Mesenteric fat pad (tissue), 1 donor: ENCODE data around the gene SPC24. TPM values are rescaled to one million over a fixed set of nuclear protein-coding genes. Genes with fewer than 3 reads are reported as not detected.
"Not testable (repeated sequence)": the region's sequence is repeated elsewhere in the genome, so short reads cannot be mapped to it uniquely, and the experiment has no call there.

ENCODE experiments used
- DNase-seq: peaks from one replicate; pipeline ENCODE4 v3.0.0-alpha.2; 2020; ENCODE audit warnings: low spot score
- total RNA-seq: library from RNA; stranded (reverse); fragmentation: NEBNext Ultra II Directional; extraction: Animal tissue kit (Norgen Biotek cat#: 25700); gene quantifications from one replicate; pipeline ENCODE4 v1.2.1, GENCODE V29; 2021
- donor health status: DM: yes; HTN: yes; CAD: no.

The SPC24 gene
- total RNA-seq, 1 donor from 2014 or later = 0.77 TPM

- no peak for DNase-seq
Measured at GRCh38 chr19:11192957-11193939, 37.7 kb upstream of the SPC24 start.

GRCh38 chr19:11191934-11192333, 36.4 kb upstream of the SPC24 start:
- no peak for DNase-seq

GRCh38 chr19:11191273-11191755, 35.7 kb upstream of the SPC24 start:
- no peak for DNase-seq

- DNase-seq = no peak
Measured at GRCh38 chr19:11190501-11190900, 34.9 kb upstream of the SPC24 start.

- DNase-seq = no peak
Measured at GRCh38 chr19:11187441-11187840, 31.9 kb upstream of the SPC24 start.

- no peak for DNase-seq
Measured at GRCh38 chr19:11182994-11183393, 27.4 kb upstream of the SPC24 start.

- no peak for DNase-seq
Measured at GRCh38 chr19:11181488-11181887, 25.9 kb upstream of the SPC24 start.

GRCh38 chr19:11180975-11181374, 25.4 kb upstream of the SPC24 start:
- DNase-seq = not testable (repeated sequence)

GRCh38 chr19:11180346-11180745, 24.8 kb upstream of the SPC24 start:
- DNase-seq = no peak

- DNase-seq = no peak
Measured at GRCh38 chr19:11179716-11180297, 24.2 kb upstream of the SPC24 start.

- DNase-seq = not testable (repeated sequence)
Measured at GRCh38 chr19:11179145-11179465, 23.5 kb upstream of the SPC24 start.

- DNase-seq = no peak
Measured at GRCh38 chr19:11177592-11177991, 22.0 kb upstream of the SPC24 start.

GRCh38 chr19:11176466-11177193, 21.0 kb upstream of the SPC24 start:
- DNase-seq = no peak

GRCh38 chr19:11175920-11176319, 20.3 kb upstream of the SPC24 start:
- no peak for DNase-seq

- no peak for DNase-seq
Measured at GRCh38 chr19:11174336-11174735, 18.8 kb upstream of the SPC24 start.

GRCh38 chr19:11173516-11174155, 18.1 kb upstream of the SPC24 start:
- DNase-seq = no peak

- DNase-seq = no peak
Measured at GRCh38 chr19:11172576-11172975, 17.0 kb upstream of the SPC24 start.

GRCh38 chr19:11171144-11171543, 15.6 kb upstream of the SPC24 start:
- no peak for DNase-seq

GRCh38 chr19:11169896-11170678, 14.5 kb upstream of the SPC24 start:
- no peak for DNase-seq

GRCh38 chr19:11168568-11168967, 13.0 kb upstream of the SPC24 start:
- no peak for DNase-seq
